Measurements from ENCODE around the gene IQGAP2. TPM values are rescaled to one million over a fixed set of nuclear protein-coding genes. Genes with fewer than 3 reads are reported as not detected.

The IQGAP2 gene
- total RNA-seq, 3 donors from 2014 or later (not counting 1 experiment from before 2014, with no cell fraction given): 172 to 218 (median 207) TPM

- Histone ChIP-seq H3K27me3 (ENCODE audit: control insufficient read depth, insufficient read depth, low read length) (no peaks in the 10 kb centered on the region), H3K27ac (ENCODE audit: low read length) (no peak overlapping the region), H3K4me3 (ENCODE audit: low read length) (no peak overlapping the region), H3K36me3 (ENCODE audit: control insufficient read depth, insufficient read depth, low read length) (no peaks in the 10 kb centered on the region), H3K9me3 (ENCODE audit: control insufficient read depth, insufficient read depth, low read length) (no peaks in the 10 kb centered on the region), H3K4me1 (ENCODE audit: control insufficient read depth, insufficient read depth, low read length) (no peaks in the 10 kb centered on the region)
- Mint-ChIP-seq H3K4me3 (no peak overlapping the region), H3K9me3 (no peaks in the 10 kb centered on the region), H3K4me1 (peaks cover 0 to 23% of the 10 kb centered on the region in 2 donors), H3K27me3 (ENCODE audit: low read depth in 2 of 2) (no peaks in the 10 kb centered on the region), H3K36me3 (no peaks in the 10 kb centered on the region), H3K27ac (no peak overlapping the region)
- ATAC-seq (no peak), DNase-seq (no peak)
- no peak for TF ChIP-seq CTCF (IDR thresholded peaks at IDR 0.05)
- intact Hi-C loops (cut with micrococcal nuclease): no loop called here
- WGBS (ENCODE audit: insufficient coverage): 91% methylated on average over 11 of the region's 11 CpGs
Measured at GRCh38 chr5:76372323-76373054, 30.6 kb upstream of the IQGAP2 start.

- no peak overlapping the region for H3K4me3 Mint-ChIP-seq
- TF ChIP-seq CTCF (IDR thresholded peaks at IDR 0.05): no peak
- Histone ChIP-seq H3K9me3 (ENCODE audit: control insufficient read depth, insufficient read depth, low read length) (no peaks in the 10 kb centered on the region), H3K4me1 (ENCODE audit: control insufficient read depth, insufficient read depth, low read length) (no peaks in the 10 kb centered on the region), H3K27ac (ENCODE audit: low read length) (no peak overlapping the region), H3K4me3 (ENCODE audit: low read length) (no peak overlapping the region), H3K36me3 (ENCODE audit: control insufficient read depth, insufficient read depth, low read length) (no peaks in the 10 kb centered on the region), H3K27me3 (ENCODE audit: control insufficient read depth, insufficient read depth, low read length) (no peaks in the 10 kb centered on the region)
- intact Hi-C loops (cut with micrococcal nuclease): no loop called here
- H3K27me3 Mint-ChIP-seq (ENCODE audit: low read depth in 2 of 2): no peaks in the 10 kb centered on the region
- DNase-seq (no peak), ATAC-seq (no peak)
- peaks cover 7 to 50% of the 10 kb centered on the region in 2 donors for H3K4me1 Mint-ChIP-seq
- WGBS (ENCODE audit: insufficient coverage): 96% methylated on average over 3 of the region's 3 CpGs
- no peaks in the 10 kb centered on the region for H3K36me3 Mint-ChIP-seq
- no peak overlapping the region for H3K27ac Mint-ChIP-seq
- H3K9me3 Mint-ChIP-seq: no peaks in the 10 kb centered on the region
Measured at GRCh38 chr5:76376148-76376865, 26.8 kb upstream of the IQGAP2 start.

- Mint-ChIP-seq H3K36me3 (no peaks in the 10 kb centered on the region), H3K4me1 (peaks cover 7 to 50% of the 10 kb centered on the region in 2 donors), H3K4me3 (no peak overlapping the region), H3K9me3 (no peaks in the 10 kb centered on the region), H3K27ac (no peak overlapping the region), H3K27me3 (ENCODE audit: low read depth in 2 of 2) (no peaks in the 10 kb centered on the region)
- intact Hi-C loops (cut with micrococcal nuclease): no loop called here
- H3K4me3 ChIP-seq (ENCODE audit: low read length): no peak overlapping the region
- 93% methylated on average over 3 of the region's 3 CpGs for WGBS (ENCODE audit: insufficient coverage)
- H3K27me3 ChIP-seq (ENCODE audit: control insufficient read depth, insufficient read depth, low read length): no peaks in the 10 kb centered on the region
- ATAC-seq: no peak
- H3K4me1 ChIP-seq (ENCODE audit: control insufficient read depth, insufficient read depth, low read length): no peaks in the 10 kb centered on the region
- no peaks in the 10 kb centered on the region for H3K9me3 ChIP-seq (ENCODE audit: control insufficient read depth, insufficient read depth, low read length)
- no peak overlapping the region for H3K27ac ChIP-seq (ENCODE audit: low read length)
- no peak for DNase-seq
- no peak for TF ChIP-seq CTCF (IDR thresholded peaks at IDR 0.05)
- no peaks in the 10 kb centered on the region for H3K36me3 ChIP-seq (ENCODE audit: control insufficient read depth, insufficient read depth, low read length)
Measured at GRCh38 chr5:76376866-76377230, 26.2 kb upstream of the IQGAP2 start.
